ENCODE data around the gene SERPINE2.

Gene SERPINE2, protein sequence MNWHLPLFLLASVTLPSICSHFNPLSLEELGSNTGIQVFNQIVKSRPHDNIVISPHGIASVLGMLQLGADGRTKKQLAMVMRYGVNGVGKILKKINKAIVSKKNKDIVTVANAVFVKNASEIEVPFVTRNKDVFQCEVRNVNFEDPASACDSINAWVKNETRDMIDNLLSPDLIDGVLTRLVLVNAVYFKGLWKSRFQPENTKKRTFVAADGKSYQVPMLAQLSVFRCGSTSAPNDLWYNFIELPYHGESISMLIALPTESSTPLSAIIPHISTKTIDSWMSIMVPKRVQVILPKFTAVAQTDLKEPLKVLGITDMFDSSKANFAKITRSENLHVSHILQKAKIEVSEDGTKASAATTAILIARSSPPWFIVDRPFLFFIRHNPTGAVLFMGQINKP

GRCh38 chr2:224039080-224039769 is at the start of gene SERPINE2:
Gene SERPINE2, minus strand, starts transcription at chr2:224039286. Its CDS starts 37,386 bp downstream, at chr2:224001900.
- peak; percentile 84 for DNase-seq (ENCODE audit: low spot score)

DNA sequence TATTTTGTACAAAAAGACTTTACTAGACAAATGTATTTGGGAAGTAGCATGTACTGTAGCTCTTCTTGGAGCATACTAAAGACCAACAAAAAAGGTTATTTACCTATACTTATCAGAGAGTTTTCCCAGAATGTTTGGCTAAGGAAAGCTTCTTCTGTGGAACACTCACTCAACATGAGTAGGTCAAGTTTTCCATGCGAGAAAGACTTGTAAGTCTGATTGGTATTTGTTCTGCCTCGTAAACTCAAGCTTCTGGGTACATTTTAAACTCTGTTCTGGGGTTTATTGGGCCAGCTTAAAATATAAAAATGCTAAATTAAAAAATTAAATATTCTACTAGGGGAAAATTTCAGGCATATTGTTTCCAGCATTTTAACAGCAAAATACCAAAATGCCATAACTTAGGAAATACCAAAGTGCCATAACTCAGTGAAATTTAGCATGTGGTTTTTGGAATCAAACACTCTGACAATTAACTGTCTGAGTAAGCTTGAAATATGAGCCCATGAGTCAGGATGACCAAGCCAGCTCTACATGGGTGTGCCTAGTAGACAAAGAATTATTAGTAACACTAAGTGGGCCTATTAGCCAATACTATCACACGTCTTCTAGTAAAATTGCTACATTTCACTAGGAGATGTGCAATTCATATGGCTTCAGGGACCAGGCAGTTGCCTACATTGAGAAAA is 47.3 kb upstream of the SERPINE2 start:
- DNase-seq (ENCODE audit: low spot score) = no peak

DNA sequence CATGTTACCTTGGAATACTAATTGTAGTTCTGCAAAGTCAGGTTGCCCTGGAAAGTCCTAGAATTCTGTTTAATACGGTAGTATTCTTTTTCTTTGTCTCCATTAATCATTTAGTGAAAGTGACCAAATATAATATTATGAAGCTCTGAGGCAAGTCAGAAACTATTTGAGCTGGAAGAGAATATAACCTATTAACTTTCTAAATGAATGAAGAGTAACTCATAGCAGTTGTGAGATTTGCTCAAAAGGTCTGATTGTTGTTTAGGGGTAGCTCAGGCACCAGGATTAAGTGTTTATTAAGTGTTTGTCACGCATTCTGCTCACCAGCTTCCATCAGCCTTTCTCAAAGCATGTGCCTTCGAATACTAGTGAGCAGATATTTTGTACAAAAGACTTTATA is 46.7 kb upstream of the SERPINE2 start:
- DNase-seq (ENCODE audit: low spot score) = no peak

DNA sequence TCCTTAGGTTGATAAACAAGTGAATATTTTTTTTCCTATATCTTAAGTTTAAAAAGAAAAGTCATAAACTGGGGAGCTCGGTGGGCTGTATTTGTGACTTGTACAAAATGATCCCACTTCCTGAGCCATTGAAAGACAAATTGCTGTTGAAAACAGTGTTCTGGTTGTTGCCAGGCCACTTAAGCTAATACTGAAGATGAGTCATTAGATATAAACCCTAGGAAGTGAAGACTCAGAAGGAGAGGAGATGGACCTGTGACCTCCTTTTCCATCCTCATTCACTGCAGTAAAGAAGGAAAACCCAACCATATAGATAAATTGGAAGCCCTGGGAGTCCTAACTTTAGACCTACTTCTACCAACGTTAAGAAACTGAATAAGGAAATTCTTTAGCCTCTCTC is 46.2 kb upstream of the SERPINE2 start:
- no peak for DNase-seq (ENCODE audit: low spot score)

- no peak for DNase-seq (ENCODE audit: low spot score)
Observed at GRCh38 chr2:224084266-224084892, 45.3 kb upstream of the SERPINE2 start.

DNA sequence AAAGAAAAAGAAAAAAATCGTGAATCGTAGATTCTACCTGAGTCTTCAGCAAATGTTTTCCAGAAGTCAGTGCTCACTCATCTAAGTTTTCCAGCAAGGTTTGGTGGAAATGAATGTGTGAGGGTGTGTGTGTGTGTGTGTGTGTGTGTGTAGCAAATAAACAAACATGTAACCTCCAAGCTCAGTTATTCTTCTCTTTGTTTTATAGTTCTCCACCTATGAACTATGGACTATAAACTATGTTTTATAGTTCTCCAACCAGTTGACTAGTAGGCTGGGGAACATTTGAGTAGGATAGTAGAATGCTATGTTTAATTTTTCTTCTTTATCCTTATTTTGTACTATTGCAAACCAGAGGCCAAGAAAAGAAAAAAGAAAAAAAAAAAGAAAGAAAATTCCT is 44.6 kb upstream of the SERPINE2 start:
- DNase-seq (ENCODE audit: low spot score) = no peak

DNA sequence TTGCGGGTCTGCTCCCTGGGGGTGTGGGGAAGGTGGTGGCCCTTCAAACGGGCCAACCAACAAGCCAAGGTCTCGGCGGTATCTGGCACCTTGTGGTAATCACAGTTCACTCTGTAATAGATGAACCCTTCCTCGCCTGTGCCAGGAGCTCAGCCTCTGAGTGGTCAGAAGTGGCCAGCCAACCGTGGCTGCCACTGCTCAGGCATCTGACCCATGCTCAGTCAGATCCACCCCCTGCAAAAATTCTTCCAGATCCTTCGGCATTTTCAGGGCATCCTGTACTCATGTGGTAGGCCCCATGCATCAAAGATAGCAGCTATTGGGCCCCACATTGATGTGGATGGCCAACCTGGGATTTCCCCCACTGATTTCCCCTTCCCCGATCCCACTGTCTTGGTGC is 39.6 kb upstream of the SERPINE2 start:
- DNase-seq (ENCODE audit: low spot score) = no peak

DNA sequence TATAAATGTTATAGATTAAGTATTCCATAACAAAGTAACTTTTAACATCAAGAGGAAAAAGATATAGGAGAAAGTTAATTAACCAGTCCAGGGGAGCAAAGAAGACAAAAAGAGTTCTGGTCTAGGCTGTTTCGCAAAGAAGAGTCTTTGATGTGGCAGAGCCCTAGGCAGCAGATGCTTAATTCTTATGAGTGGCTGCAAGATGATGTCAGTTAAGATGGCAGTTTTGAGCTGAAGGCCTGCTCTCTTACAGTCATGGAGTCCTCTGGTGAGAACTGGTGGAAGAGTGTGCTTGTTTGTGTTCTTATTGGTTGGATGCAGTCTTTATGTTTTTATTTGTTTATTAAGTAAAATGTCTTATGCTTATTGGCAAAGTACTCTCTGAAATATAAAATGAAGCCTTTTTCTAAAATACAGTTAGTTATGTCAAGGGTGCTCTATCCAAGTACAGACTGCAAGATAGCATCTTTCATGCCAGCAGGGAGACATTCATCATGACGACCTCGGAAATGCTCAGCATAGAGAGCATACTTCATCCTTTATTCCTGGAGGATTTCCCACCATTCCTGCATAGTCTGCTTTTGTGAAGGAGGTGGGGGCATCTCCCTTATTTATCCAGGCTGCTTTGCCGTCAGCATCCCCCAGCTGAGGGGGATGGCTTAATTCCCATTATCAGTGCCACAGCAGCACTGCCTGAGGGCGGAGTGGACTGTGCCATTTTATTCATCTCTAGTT is 38.9 kb upstream of the SERPINE2 start:
- DNase-seq (ENCODE audit: low spot score) = no peak

DNA sequence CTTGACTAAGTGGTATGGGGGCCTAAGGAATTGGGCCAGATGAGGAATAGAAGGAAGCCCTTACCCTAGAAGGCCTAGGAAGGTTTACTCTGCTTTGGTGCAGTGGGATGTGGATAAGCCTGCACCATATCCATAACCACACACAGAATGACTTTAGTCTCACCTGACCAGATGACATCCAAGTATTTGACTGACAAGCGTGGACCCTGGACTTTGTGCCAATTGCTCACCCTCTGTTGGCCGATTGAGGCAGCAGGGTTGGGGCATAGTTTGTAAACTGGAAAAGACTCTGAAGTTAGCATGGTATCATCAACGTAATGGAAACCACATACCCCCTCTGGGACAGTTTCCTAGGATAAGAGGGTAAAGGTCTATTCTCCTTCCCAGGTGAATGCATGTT is 36.5 kb upstream of the SERPINE2 start:
- DNase-seq (ENCODE audit: low spot score) = no peak

- DNase-seq (ENCODE audit: low spot score) = no peak
Observed at GRCh38 chr2:224073676-224074075, 34.6 kb upstream of the SERPINE2 start.

DNA sequence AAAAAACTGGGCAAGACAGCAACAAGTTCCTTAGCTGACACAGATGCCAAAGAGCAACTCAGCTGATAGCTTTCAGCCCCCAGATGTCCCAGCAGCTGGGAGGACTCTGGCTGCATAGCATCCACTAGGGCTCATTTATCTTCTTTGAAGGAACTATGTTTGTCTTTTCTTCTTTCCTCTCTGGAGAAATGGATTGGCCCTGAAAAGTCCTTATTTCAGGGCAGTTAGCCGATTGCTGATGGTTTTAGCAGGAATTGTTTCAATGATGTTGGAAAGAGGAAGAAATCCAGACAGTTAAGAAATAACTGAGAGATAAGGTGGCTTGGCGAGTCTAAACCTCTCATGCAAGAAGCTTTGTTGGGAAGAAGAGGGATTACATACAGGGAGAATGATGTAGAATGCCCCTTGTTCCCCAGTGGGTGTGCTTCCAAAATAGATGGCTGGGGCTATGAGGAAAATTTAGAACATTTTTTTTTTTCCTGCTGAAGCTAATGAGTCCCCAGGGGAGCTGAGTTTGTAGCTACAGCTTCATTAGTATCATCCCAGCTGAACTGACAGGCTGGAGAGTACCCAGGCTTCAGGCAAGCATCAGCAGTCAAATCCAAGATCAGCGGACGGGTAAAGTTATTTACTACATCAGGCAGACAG is 33.6 kb upstream of the SERPINE2 start:
- no peak for DNase-seq (ENCODE audit: low spot score)

DNA sequence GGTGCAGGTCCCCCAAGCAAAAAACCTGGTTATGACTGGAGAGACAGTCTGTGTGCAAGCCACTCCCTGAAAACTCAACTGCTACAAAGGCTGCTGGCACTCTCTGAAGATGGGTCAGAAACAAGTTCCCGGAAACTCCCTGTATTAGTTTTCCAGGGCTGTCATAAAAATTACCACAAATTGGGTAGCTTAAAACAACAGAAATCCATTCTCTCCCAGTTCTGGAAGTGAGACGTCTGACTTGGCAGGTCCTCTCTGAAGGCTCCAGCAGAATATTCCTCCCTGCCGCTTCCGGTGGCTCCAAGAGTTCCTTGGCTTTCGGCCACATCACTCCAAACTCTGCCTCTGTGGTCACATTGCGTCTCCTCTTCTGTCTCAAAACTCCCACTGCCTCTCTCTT is 30.1 kb upstream of the SERPINE2 start:
- no peak for DNase-seq (ENCODE audit: low spot score)

DNA sequence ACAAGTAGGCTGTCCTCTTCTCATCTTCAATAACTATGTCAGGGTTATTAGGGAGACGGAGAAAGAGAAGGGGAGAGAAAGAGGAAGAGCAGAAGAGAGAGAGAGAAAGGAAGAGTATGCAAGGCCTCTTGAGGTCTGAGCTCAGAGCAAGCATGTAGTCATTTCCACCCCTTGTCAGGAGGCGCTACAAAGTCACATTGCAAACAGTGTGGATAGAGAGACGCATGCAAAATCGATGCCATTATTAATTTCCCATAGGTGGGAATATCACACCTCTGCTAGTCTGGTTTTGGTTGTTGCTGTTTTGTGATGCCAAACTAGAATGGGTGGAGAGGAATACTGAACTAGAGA is 24.2 kb upstream of the SERPINE2 start:
- DNase-seq (ENCODE audit: low spot score) = no peak

GRCh38 chr2:224062481-224063297 is 23.6 kb upstream of the SERPINE2 start:
- DNase-seq (ENCODE audit: low spot score) = no peak

DNA sequence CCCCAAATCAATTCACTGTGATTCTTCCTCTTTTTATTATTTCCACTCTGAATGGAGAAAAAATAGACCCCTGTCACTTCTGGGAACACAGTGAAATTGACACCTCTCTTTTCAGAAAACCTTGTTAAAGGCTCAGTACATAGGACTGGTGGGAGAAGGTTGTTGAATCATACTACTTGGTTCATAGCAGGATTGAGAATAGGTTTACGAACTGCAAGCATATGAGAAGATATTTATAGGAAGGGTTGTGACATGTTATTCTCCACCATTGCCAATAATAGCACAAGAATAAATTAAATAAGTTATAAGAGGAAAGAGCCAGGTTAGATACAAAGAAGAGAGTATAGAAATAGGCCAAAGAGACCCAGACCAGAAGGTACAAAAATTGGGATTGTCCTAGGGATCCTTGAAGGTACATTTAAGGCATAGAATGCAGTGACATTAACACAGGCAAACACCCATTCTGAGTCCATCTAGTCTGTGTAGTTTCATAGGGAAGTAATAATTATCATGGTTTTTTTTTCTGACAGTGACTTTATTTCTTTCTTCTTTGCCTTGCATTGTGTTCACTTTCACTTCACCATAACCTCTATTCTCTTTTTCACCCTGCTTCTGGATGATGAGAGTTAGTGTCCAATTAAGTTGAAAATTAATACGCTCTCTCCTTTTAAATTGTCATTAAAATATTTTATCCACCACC is 21.8 kb upstream of the SERPINE2 start:
- DNase-seq (ENCODE audit: low spot score) = no peak

DNA sequence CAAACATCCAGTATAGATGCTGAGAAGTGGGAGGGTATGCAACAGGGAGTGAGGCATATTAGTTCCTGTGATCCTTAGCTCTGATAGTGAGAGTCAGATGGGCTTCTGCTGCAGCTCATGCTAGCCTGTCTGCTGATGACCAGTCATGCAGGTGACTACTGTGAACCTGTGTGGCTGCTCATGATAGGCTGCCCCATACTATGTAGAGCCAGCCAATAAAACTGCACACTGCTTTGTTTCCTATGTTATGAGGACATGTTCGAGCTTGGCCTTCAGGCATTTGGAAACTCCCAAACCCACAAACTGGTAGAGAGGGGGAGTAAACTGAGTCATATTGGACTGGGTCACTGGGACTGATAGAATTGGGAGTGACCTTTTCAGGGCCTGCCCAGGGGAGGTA is 20.1 kb upstream of the SERPINE2 start:
- DNase-seq (ENCODE audit: low spot score) = no peak

DNA sequence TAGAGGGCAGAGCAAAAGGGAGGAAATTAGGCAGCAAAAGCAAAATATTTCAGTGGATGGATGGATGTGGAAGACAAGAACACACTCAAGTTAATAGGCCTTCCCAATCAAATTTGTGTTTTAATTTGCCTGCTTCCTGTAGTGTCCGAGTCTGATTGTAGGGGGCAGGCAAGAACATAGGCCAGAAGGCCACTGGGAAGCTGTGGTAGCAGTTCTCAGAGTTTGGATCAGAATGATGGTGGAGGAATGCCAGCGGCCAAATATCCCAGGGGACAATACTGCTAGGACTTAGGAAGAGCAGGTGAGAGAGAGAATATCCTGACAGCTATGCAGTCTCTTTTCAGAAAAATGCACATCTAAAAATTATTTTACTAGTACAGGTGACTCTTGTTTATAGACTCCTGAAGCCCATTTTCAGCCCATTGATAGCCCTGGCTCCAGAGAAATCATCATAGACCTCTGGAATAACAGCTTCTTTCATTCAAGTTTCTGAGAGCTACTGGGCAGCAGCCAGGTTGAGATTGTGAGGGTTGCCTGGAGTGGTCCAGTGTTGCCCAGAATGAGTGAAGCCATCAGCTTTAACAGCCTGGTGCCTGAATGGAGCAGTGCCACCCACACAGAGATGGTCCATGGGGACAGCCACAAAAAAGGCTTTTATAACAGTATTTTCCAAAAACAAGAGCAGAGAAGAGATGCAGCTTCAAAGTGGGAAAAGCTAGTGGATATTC is 19.1 kb upstream of the SERPINE2 start:
- peak; percentile 19 for DNase-seq (ENCODE audit: low spot score)

DNA sequence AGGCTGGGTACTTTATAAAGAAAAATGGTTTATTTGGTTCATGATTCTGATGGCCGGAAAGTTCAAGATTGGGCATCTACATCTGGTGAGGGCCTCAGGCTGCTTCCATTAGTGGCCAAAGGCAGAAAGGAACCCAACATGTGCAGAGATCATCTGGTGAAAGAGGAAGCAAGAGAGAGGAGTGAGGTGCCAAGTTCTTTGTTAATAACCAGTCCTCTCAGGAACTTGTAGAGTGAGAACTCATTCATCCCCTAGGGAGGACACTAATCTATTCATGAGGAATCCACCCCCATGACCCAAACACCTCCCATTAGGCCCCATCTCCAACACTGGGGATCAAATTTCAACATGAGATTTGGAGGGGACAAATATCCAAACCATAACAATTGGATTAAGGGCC is 17.8 kb upstream of the SERPINE2 start:
- no peak for DNase-seq (ENCODE audit: low spot score)

DNA sequence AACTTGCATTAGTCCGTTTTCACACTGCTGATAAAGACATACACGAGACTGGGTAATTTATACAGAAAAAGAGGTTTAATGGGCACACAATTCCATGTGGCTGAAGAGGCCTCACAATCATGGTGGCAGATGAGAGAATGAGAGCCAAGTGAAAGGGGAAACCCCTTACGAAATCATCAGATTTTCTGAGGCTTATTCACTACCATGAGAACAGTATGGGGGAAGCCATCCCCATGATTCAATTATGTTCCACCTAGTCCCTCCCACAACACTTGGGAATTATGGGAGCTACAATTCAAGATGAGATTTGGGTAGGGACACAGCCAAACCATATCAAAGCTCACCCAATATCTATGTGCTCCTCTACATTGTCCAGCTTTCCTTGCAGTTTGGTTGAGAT is 16.0 kb upstream of the SERPINE2 start:
- DNase-seq (ENCODE audit: low spot score) = no peak
